HEK293 (cell line): ENCODE measurements around the gene CTIF.

ENCODE experiments used
- BCL11A ChIP-seq: fragments of 450-650 bp; formaldehyde crosslinking; IDR thresholded peaks from 2 replicates; pipeline ENCODE4 v1.5.1; 2016; ENCODE audit warnings: low read depth, missing biosample characterization, missing genetic modification characterization
- ZBTB1 ChIP-seq: fragments of 450-650 bp; formaldehyde crosslinking; IDR thresholded peaks from 2 replicates; pipeline ENCODE4 v1.5.1; 2016; ENCODE audit warnings: missing biosample characterization, missing genetic modification characterization
- ZFHX2 ChIP-seq: fragments of 450-650 bp; formaldehyde crosslinking; conservative IDR thresholded peaks from 2 replicates; pipeline ENCODE4 v1.5.1; 2016; ENCODE audit warnings: missing biosample characterization, missing genetic modification characterization
- ZNF202 ChIP-seq: fragments of 450-650 bp; formaldehyde crosslinking; IDR thresholded peaks from 2 replicates; pipeline ENCODE4 v1.5.1; 2016; ENCODE audit warnings: missing biosample characterization, missing genetic modification characterization, borderline replicate concordance
- ZNF341 ChIP-seq: fragments of 450-650 bp; formaldehyde crosslinking; IDR thresholded peaks from 2 replicates; pipeline ENCODE4; 2016; ENCODE audit warnings: low read depth, missing biosample characterization, missing genetic modification characterization
- ZNF707 ChIP-seq: fragments of 450-650 bp; formaldehyde crosslinking; IDR thresholded peaks from 2 replicates; pipeline ENCODE4 v1.5.1; 2016; ENCODE audit warnings: missing biosample characterization, missing genetic modification characterization
- ZNF776 ChIP-seq: fragments of 450-650 bp; formaldehyde crosslinking; IDR thresholded peaks from 2 replicates; pipeline ENCODE4 v1.5.0; 2017; ENCODE audit warnings: missing biosample characterization, missing genetic modification characterization, borderline replicate concordance
- ZNF792 ChIP-seq: fragments of 450-650 bp; formaldehyde crosslinking; IDR thresholded peaks from 2 replicates; pipeline ENCODE4 v1.5.1; 2016; ENCODE audit warnings: missing biosample characterization, missing genetic modification characterization
- TF ChIP-seq, protein P1 (sequence below): fragments of 450-650 bp; formaldehyde crosslinking; IDR thresholded peaks from 2 replicates; pipeline ENCODE4 v1.5.1; 2016; ENCODE audit warnings: missing biosample characterization, missing genetic modification characterization
- TF ChIP-seq, protein P2 (sequence below): fragments of 450-650 bp; formaldehyde crosslinking; IDR thresholded peaks from 2 replicates; pipeline ENCODE4 v1.5.1; 2016; ENCODE audit warnings: missing biosample characterization, missing genetic modification characterization
- TF ChIP-seq, protein P3 (sequence below): fragments of 450-650 bp; formaldehyde crosslinking; IDR thresholded peaks from 2 replicates; pipeline ENCODE4 v1.5.1; 2016; ENCODE audit warnings: missing biosample characterization, missing genetic modification characterization
- TF ChIP-seq, protein P4 (sequence below): fragments of 450-650 bp; formaldehyde crosslinking; IDR thresholded peaks from 2 replicates; pipeline ENCODE4 v1.5.1; 2016; ENCODE audit warnings: missing biosample characterization, missing genetic modification characterization, borderline replicate concordance
- TF ChIP-seq, protein P5 (sequence below): fragments of 450-650 bp; formaldehyde crosslinking; conservative IDR thresholded peaks from 2 replicates; pipeline ENCODE4 v1.5.1; 2016; ENCODE audit warnings: low read depth, missing biosample characterization, missing genetic modification characterization
- TF ChIP-seq, protein P6 (sequence below): fragments of 450-650 bp; formaldehyde crosslinking; IDR thresholded peaks from 2 replicates; pipeline ENCODE4 v1.5.1; 2016; ENCODE audit warnings: missing biosample characterization, missing genetic modification characterization

DNA sequence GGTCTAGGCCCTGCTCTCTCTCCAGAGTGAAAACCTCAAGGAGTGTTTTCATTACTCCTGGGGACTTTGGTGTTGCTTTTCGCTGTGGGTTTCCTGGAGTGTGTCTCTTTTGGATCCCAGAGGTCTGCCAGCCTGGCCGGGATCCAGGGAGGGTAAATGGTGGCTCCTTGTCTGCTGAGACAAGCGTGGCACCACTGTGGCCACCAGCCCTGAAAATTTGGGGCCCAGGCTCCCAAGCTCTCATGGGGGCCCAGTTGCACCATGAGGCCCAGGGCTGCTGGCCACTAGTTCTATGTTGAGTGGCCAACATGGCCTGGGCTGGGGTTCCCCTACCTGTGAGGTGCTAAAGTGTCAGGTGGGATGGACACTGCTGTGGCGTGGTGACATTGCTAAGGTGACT is 144.8 kb downstream of the CTIF start:
- TF ChIP-seq, protein P1, sequence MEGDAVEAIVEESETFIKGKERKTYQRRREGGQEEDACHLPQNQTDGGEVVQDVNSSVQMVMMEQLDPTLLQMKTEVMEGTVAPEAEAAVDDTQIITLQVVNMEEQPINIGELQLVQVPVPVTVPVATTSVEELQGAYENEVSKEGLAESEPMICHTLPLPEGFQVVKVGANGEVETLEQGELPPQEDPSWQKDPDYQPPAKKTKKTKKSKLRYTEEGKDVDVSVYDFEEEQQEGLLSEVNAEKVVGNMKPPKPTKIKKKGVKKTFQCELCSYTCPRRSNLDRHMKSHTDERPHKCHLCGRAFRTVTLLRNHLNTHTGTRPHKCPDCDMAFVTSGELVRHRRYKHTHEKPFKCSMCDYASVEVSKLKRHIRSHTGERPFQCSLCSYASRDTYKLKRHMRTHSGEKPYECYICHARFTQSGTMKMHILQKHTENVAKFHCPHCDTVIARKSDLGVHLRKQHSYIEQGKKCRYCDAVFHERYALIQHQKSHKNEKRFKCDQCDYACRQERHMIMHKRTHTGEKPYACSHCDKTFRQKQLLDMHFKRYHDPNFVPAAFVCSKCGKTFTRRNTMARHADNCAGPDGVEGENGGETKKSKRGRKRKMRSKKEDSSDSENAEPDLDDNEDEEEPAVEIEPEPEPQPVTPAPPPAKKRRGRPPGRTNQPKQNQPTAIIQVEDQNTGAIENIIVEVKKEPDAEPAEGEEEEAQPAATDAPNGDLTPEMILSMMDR (tag by site-specific recombination), result no peak
- TF ChIP-seq, protein P2, sequence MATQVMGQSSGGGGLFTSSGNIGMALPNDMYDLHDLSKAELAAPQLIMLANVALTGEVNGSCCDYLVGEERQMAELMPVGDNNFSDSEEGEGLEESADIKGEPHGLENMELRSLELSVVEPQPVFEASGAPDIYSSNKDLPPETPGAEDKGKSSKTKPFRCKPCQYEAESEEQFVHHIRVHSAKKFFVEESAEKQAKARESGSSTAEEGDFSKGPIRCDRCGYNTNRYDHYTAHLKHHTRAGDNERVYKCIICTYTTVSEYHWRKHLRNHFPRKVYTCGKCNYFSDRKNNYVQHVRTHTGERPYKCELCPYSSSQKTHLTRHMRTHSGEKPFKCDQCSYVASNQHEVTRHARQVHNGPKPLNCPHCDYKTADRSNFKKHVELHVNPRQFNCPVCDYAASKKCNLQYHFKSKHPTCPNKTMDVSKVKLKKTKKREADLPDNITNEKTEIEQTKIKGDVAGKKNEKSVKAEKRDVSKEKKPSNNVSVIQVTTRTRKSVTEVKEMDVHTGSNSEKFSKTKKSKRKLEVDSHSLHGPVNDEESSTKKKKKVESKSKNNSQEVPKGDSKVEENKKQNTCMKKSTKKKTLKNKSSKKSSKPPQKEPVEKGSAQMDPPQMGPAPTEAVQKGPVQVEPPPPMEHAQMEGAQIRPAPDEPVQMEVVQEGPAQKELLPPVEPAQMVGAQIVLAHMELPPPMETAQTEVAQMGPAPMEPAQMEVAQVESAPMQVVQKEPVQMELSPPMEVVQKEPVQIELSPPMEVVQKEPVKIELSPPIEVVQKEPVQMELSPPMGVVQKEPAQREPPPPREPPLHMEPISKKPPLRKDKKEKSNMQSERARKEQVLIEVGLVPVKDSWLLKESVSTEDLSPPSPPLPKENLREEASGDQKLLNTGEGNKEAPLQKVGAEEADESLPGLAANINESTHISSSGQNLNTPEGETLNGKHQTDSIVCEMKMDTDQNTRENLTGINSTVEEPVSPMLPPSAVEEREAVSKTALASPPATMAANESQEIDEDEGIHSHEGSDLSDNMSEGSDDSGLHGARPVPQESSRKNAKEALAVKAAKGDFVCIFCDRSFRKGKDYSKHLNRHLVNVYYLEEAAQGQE, result no peak
- TF ChIP-seq, protein P3, sequence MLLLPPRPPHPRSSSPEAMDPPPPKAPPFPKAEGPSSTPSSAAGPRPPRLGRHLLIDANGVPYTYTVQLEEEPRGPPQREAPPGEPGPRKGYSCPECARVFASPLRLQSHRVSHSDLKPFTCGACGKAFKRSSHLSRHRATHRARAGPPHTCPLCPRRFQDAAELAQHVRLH (tag by site-specific recombination), result no peak
- TF ChIP-seq ZNF707 (no peak), ZNF792 (tag by site-specific recombination) (no peak), ZNF202 (no peak), ZNF776 (tag by site-specific recombination) (no peak), BCL11A (tag by site-specific recombination) (no peak), ZNF341 (no peak), ZFHX2 (tag by site-specific recombination) (no peak), ZBTB1 (tag by site-specific recombination) (no peak)
- TF ChIP-seq, protein P4, sequence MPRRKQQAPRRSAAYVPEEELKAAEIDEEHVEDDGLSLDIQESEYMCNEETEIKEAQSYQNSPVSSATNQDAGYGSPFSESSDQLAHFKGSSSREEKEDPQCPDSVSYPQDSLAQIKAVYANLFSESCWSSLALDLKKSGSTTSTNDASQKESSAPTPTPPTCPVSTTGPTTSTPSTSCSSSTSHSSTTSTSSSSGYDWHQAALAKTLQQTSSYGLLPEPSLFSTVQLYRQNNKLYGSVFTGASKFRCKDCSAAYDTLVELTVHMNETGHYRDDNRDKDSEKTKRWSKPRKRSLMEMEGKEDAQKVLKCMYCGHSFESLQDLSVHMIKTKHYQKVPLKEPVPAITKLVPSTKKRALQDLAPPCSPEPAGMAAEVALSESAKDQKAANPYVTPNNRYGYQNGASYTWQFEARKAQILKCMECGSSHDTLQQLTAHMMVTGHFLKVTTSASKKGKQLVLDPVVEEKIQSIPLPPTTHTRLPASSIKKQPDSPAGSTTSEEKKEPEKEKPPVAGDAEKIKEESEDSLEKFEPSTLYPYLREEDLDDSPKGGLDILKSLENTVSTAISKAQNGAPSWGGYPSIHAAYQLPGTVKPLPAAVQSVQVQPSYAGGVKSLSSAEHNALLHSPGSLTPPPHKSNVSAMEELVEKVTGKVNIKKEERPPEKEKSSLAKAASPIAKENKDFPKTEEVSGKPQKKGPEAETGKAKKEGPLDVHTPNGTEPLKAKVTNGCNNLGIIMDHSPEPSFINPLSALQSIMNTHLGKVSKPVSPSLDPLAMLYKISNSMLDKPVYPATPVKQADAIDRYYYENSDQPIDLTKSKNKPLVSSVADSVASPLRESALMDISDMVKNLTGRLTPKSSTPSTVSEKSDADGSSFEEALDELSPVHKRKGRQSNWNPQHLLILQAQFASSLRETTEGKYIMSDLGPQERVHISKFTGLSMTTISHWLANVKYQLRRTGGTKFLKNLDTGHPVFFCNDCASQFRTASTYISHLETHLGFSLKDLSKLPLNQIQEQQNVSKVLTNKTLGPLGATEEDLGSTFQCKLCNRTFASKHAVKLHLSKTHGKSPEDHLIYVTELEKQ (tag by site-specific recombination), result no peak
- TF ChIP-seq, protein P5, sequence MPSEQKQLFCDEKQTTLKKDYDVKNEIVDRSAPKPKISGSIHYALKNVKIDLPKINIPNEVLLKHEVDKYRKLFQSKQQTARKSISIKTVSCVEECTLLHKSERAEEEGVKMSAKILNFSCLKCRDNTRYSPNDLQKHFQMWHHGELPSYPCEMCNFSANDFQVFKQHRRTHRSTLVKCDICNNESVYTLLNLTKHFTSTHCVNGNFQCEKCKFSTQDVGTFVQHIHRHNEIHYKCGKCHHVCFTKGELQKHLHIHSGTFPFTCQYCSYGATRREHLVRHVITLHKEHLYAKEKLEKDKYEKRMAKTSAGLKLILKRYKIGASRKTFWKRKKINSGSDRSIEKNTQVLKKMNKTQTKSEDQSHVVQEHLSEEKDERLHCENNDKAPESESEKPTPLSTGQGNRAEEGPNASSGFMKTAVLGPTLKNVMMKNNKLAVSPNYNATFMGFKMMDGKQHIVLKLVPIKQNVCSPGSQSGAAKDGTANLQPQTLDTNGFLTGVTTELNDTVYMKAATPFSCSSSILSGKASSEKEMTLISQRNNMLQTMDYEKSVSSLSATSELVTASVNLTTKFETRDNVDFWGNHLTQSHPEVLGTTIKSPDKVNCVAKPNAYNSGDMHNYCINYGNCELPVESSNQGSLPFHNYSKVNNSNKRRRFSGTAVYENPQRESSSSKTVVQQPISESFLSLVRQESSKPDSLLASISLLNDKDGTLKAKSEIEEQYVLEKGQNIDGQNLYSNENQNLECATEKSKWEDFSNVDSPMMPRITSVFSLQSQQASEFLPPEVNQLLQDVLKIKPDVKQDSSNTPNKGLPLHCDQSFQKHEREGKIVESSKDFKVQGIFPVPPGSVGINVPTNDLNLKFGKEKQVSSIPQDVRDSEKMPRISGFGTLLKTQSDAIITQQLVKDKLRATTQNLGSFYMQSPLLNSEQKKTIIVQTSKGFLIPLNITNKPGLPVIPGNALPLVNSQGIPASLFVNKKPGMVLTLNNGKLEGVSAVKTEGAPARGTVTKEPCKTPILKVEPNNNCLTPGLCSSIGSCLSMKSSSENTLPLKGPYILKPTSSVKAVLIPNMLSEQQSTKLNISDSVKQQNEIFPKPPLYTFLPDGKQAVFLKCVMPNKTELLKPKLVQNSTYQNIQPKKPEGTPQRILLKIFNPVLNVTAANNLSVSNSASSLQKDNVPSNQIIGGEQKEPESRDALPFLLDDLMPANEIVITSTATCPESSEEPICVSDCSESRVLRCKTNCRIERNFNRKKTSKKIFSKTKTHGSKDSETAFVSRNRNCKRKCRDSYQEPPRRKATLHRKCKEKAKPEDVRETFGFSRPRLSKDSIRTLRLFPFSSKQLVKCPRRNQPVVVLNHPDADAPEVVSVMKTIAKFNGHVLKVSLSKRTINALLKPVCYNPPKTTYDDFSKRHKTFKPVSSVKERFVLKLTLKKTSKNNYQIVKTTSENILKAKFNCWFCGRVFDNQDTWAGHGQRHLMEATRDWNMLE (tag by site-specific recombination), result no peak
- TF ChIP-seq, protein P6, sequence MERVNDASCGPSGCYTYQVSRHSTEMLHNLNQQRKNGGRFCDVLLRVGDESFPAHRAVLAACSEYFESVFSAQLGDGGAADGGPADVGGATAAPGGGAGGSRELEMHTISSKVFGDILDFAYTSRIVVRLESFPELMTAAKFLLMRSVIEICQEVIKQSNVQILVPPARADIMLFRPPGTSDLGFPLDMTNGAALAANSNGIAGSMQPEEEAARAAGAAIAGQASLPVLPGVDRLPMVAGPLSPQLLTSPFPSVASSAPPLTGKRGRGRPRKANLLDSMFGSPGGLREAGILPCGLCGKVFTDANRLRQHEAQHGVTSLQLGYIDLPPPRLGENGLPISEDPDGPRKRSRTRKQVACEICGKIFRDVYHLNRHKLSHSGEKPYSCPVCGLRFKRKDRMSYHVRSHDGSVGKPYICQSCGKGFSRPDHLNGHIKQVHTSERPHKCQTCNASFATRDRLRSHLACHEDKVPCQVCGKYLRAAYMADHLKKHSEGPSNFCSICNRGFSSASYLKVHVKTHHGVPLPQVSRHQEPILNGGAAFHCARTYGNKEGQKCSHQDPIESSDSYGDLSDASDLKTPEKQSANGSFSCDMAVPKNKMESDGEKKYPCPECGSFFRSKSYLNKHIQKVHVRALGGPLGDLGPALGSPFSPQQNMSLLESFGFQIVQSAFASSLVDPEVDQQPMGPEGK (tag by site-specific recombination), result no peak
